Activated CD4-positive, alpha-beta T cell treated with anti-CD3 and anti-CD28 coated beads for 4 hours (primary cell): Measurements from ENCODE around the gene TNFRSF8.
A peak's percentile ranks its signal among the peaks of the same experiment; 100 is the strongest.

Experiments used
- DNase-seq, 2 donors: peaks; one replicate each; pipeline ENCODE4 v3.0.0-alpha.2; 2020

The TNFRSF8 gene

DNA sequence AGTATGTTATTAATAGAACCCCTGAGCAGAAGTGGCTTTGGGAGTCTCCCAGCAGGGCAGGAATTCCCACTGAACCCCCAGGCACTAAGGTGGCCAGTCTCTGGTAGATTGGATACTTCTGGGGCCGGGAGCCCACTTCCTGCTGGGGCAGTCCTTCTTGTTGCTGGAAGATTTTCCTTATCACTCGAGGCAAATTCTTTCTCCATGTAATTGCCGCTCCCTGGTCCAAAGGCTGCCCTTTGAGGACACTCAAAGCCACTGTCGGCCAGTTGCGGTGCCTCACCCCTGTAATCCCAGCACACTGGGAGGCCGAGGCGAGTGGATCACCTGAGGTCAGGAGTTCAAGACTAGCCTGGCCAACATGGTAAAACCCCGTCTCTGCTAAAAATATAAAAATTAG is 81.1 kb downstream of the TNFRSF8 start:
- no peak for DNase-seq

GRCh38 chr1:12144969-12145368 is 81.9 kb downstream of the TNFRSF8 start:
- DNase-seq = no peak

DNA sequence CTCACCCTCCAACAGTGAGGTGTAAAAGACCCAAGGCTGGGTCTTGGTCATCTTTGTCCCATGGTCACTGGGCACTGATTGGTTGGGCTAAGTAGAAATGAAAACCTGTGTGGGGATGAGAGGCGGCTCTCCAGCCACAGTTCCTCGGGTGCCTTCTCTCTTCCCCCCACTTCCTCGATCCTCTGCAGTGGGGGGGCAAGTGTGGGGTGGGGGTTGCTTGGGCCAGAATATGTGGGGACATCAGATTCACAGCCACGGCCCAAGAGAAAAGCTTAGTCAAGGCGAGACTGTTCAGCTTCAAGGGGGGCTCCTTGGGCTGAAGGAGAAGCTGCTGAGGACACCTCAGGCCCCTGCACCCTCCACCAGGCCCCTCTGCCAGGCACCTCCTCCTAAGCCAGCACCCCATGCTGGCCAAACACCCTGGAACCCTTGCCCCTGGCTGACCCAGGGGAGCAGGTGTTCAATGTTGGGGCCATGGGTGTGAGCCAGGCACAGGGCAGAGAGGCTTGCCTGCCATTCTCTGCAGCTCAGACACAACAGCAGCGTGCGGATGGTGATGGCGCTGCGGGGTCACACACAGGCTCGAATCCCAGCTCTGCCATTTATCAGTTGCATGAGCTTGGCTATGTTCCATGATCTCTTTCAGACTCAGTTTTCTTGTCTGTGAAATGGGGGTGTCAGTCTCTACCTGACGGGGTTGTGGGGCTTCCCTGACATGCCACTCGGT is 82.7 kb downstream of the TNFRSF8 start:
- DNase-seq = no peak

DNA sequence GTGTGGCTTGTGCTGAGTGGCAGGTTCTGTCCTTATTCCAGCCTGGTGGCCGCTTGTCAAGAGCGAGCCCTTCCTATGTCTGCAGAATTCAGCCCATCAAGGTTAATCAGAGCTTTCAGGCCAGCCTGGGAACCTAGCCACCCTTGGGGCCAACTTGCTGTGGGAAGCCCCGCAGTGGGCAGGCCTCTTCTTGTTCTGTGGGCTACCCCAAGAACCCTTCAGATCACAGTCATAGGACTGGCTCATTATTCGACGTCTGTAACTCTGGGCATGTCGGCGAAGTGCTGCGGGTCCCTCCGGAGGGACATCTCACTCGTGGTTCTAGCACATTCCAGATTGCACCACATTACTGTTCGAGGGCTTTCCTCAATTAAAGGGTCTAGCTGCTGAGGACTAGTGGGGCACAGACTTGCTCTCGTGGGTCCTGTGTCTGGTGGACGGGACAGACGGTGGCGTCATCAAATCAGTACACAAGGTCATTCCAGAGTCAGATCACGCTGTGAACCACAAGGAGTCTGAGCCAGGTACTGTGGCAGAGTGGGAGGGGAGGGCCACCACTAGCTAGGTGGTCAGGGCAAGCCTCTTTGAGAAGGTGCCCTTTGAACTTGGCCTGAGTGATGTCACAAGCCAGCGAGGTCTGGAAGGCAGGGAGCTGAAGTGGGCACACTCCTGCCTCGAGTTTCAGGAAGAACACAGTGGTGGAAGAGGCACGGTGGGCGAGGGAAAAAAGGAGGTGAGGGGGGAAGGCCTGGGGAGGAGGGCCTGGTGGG is 83.4 kb downstream of the TNFRSF8 start:
- no peak for DNase-seq

DNA sequence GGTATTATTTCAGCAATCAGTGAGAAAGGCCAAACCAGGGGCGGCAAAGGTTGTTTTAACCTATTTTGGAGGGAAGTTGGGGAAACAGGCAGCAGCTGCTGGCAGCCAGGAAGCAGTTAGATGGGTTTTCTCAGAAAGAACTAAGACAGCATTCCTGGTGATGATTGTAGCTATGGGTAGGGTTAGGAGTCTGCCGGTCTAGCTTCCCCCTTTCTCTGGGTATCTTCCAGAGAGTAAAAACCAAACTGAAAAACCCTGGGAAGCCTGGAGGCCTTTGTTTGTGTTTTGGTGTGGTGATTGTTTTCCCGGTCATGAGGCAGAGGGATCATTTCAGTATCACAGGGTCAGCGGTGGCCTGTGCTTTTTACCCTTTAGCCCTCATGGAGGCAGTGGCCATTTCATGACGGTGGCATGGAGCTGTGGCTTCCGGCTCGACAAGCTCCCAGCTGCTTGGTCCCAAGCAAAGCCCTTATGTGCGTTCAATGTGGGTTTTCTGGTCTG is 84.1 kb downstream of the TNFRSF8 start:
- no peak for DNase-seq

DNA sequence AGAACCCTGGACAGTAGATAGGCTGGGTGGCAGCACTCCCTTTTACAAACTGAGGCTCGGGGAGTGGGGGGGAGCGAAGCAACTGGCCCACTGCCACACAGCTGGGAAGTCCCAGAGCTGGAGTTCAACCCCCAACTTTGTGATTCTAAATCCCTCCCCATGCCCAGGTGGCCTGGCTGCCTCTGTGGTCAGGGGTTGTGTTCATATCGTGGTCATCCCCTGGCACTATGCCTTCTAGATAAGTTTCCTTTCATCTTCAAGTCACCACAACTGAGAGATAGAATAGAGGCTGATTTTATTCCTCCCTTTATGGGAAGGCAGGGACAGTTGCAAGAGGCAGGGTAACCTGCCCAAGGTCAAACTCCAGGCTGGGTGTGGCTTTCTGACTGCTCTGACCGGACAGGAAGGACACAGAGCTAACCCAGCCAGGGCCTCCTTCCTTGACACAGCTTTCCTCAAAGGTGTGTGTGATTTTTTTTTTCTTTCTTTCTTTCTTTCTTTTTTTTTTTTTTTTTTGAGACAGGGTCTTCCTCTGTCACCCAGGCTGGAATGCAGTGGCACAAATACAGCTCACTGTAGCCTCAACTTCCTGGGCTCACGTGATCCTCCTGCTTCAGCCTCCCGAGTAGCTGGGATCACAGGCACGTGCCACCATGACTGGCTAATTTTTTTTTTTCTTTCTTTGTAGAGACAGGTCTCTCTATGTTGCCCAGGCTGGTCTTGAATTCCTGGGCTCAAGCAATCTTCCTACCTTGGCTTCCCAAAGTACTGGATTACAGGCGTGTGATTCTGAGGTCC is 85.3 kb downstream of the TNFRSF8 start:
- no peak for DNase-seq

DNA sequence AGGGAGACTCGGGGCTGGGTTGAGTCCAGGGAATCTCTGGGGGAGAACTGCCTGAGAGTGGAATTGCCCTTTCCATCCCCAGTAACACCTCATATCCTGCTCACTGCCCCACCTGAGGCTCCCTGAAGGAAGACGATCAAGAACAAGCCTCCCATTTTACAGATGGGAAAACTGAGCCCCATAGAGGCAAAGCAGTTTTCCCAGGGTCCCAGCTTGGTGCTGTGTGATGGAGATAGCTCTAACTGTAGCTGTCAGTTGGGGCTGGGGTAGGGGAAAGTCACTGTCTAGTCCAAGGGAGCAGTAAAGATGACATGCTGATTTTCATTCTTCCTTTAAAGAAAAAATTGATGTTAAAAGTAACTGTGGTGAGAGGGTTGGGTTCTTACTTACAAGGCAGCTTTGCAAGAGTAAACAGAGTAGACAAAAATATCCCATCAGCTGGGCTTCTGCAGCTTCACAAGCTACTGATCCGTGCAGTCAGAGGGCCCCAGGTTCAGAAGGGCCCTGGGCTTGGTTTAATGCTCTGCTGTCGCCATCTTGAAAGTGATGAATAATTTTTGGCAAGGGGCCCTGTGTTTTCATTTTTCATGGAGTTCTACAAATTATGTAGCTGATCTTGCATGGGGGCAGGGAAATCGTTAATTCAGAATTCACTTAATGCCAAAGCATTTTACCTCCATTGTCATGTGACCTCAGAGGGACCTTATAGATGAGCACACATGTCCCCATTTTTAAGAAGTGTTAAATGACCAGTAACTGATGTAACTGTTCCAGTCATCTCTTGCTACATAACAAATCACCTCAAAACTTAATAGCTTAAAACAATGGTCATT is 86.1 kb downstream of the TNFRSF8 start:
- DNase-seq = no peak

GRCh38 chr1:12149791-12150175 is 86.7 kb downstream of the TNFRSF8 start:
- no peak for DNase-seq

GRCh38 chr1:12150456-12151200 is 87.5 kb downstream of the TNFRSF8 start:
- no peak for DNase-seq

- no peak for DNase-seq
Measured at GRCh38 chr1:12151465-12151864, 88.4 kb downstream of the TNFRSF8 start.

- DNase-seq = no peak
Measured at GRCh38 chr1:12152113-12152891, 89.2 kb downstream of the TNFRSF8 start.

DNA sequence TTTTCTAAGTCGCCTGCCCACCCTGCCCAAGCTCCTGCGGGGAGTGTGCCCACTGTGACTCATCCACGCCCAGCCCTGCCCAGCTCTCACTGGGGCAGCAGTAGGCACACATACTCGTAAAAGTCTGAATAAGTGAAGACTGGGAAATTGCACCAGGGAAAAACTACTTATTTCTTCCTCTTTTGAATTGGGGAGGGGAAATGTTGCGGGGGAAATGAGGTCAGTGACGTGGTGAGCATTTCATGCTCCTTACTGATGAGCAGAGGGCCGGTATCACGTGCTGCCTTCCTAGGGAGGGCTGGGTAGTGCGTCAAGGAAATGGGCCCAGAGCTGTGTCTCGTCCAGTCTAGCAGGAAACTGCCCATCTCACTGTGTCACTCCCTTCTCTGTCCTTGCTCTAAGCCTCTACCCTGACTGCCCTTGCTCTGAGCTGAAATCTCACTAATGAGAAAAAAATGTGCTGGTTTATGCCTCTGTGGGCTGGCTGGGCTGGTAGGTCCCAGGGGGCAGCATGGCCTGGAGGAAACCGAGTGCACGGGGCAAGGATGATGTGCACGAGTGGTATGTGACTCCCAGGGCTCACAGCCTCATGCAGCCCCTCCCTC is 90.2 kb downstream of the TNFRSF8 start:
- DNase-seq = no peak

DNA sequence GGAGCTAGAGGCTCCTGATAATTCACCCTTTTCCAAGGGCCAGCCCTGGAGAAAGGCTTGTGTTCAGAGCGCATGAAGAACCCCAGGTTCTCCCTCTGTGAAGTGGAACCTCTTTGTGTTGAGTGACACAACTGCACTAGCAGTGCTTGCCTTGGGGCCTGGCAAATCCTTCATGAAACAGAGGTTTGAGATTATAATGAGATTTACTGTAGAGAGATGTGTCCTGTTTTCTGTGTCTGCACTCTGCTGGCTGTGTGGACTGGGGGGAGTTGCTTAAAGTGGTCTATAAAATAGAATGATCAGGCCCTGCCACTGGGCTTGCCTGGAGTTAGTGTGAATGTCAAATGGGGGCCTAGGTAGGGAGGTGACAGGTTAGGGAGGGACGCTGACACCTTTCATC is 92.2 kb downstream of the TNFRSF8 start:
- no peak for DNase-seq

DNA sequence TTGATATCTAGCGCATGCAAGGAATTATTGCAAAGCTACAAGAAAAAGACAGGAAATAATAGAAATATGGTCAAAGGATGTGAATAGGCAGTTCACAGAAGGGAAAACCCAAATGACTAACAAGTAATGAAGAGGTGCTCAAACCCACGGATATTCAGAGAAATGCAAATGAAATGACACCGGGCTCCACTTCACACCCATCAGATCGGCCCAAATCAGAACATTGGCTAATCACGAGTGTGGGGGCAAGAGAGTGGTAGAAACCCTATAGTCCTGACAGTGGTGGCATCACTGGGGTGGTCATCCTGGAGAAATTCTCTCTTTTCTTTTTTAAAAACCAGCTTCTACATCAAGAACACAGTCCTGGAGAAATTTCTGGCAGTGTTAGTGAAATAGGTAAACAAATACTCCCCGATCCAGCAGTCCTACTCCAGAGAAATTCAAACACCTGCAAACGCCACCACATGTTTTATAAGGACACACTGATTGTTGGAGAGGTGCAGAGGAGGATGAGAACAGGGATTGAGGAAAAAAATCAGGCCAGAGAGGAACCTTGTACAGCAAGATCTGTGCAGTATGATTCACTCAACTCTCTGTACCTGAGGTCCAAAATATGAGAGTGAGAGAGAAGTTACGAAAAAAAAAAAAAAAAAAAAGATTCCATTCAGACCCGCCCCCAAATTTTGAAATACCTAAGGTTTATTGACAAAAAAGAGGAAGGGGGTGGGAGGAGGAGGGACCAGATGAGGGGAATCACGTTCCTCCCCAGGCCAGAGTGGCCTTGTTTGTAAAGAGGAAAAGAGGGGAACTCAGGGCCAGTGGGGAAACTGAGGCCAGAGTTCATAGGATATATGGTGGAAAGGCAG is 94.5 kb downstream of the TNFRSF8 start:
- peak; percentile 49 to 50 for DNase-seq

DNA sequence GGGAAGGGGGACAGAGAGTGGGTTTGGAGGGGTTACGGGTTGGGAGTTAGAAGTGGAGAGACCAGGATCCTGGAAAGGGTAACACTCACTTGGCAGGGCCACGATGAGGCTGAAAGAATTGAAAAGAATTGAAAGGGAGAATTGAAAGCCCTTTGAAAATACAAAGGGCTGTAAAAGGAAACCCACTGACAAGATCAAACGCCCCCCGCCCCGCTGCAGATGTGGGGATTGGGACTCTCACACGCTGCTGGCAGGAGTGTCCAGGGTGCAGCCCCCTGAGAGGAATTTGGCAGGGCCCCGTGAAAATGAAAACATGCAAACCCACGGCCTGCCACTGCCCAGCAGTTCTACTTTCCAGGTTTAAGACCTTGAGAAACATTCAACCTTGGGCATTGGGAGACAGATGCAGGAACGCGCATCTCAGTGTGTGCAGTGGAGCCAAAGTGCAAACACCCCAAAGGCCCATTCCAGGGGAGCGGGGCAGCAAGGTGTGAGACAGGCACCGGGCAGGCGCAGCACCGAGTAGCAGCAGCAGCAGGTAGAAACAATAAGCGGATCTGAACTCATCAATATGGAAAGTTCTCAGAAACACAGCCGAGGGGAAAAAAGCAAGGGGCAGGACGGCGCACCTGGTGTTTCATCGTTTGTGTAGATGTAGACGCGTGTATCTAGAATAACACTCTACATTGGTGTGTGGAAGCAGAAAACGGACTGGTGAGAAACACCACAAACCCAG is 95.4 kb downstream of the TNFRSF8 start:
- DNase-seq = peak in 1 of 2 donors; percentile 59

DNA sequence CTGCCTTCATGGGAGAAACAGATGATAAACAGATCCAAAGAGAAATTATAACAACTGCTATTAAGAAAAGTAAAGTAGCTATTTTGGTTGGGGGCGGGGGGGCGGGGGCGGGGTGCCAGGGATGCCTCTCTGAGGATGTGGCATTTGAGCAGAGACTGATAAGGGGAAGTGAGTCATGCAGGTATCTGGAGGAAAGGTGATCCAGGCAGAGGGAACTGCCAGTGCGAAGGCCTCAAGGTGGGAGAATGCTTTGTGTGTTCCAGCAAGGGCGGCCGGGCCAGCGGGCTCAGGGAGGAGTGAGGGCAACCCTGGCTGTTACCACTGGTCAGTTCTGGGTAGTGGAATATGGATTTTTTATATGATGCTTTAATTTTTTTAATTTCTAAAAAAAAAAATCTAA is 96.7 kb downstream of the TNFRSF8 start:
- DNase-seq = peak; percentile 53 to 55

DNA sequence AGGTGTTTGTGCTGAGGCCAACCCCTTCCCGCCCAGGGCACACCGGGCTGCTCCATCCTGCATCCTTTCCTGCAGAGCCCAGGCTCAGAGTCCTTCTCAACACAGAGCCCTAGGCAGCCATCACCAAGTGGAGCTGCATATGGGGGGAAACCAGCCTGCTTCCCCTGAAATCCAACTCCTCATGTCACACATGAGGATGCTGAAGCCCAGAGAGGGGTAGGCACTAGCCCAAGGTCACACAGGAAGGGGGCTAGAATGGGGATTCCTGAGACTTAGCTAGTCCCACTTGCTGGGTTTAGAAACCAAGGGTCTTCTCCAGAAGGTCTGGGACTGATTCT is 98.2 kb downstream of the TNFRSF8 start:
- DNase-seq = no peak

GRCh38 chr1:12161662-12162458 is 98.8 kb downstream of the TNFRSF8 start:
- peak; percentile 65 to 74 for DNase-seq
